Cerebellar nuclear complex (tissue), 1 donor: Measurements from ENCODE around the gene EMILIN2.

Source experiments
- DNase-seq, 2 experiments: peaks; one replicate each; lab custom pipeline; 2025; lab: John Stamatoyannopoulos, UW

Gene EMILIN2

GRCh38 chr18:2916184-2916583, 69.4 kb downstream of the EMILIN2 start:
- no peak for DNase-seq

DNA sequence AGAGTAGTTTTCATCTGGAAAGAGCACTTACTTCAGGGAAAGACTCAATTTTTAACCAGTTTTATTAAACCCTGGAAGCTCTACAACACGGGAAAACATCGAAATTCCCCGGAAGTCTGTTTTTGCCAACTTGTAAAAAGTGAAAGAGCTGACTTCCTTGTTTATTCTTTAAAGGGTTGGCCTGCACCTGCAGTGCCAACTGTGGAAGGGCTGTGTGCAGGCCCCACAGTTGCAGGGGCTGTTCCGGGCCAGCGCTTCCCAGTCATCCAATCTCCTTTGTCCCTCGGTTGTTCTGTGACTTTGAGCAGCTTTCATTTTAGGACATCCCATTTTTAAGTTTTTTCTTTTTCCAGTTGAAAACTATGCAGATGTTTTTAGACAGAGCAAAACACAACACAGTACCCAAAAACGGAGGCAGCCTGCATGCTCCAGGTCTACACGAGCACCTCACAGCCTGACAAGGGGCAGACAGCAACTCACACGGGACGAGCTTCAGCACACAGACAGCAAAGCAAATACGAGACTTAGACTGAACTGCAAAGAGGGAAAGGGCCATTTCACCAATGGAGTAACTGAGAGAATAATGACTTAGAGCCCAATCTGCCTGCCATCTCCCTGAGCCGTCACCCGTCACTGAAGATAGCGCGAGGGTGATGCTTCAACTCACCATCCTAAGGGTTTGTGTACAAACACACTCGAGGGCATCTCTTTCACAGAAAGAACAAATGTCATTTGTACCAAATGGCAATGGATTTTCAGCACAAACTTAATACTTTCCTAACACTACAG, 70.6 kb downstream of the EMILIN2 start:
- DNase-seq: no peak

GRCh38 chr18:2918761-2919550, 72.2 kb downstream of the EMILIN2 start:
- no peak for DNase-seq

DNA sequence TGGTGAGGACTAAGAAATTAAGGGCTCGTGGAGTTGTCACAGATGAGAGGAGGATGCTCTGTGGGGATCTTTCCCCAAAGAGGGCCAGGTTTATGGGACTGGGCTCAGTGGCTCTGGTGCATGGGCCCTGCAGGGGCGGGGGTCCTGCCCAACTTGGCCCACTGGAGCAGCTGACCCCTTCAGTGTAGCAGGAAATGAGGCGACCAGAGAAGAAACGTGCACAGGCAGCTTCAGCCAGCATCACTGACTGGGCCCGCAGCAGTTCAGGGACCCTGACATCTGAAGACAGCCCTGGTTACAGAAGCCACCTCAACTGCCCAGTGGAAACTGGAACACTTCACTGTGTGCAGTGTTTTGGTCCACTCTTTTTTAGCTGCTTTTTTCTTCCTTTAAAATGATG, 72.8 kb downstream of the EMILIN2 start:
- no peak for DNase-seq

- DNase-seq: no peak
These were observed 73.2 kb downstream of the EMILIN2 start for GRCh38 chr18:2920027-2920426.

GRCh38 chr18:2920546-2921343, 73.9 kb downstream of the EMILIN2 start:
- no peak for DNase-seq

- DNase-seq: no peak
These were observed 75.0 kb downstream of the EMILIN2 start for GRCh38 chr18:2921778-2922177.

- DNase-seq: no peak
These were observed 76.7 kb downstream of the EMILIN2 start for GRCh38 chr18:2923464-2923863.

DNA sequence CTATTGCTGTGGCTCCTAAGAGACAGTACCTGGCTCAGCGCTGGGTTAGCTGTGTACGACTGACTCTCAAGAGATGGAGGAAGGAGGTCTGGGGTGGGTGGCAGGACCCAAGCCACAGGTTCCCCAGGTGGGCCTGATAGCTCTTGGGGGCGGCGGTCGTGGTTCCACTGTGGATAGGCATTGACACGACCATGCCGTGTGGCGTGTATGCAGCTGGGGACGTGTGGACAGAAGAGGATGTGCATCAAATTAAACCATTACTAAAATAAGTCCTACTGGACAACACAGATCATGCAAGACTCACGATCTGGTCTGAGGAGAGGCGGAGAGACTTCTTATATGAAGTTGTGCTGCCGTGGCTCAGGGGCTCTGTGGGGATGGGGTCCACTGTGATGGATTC, 78.1 kb downstream of the EMILIN2 start:
- DNase-seq: no peak

DNA sequence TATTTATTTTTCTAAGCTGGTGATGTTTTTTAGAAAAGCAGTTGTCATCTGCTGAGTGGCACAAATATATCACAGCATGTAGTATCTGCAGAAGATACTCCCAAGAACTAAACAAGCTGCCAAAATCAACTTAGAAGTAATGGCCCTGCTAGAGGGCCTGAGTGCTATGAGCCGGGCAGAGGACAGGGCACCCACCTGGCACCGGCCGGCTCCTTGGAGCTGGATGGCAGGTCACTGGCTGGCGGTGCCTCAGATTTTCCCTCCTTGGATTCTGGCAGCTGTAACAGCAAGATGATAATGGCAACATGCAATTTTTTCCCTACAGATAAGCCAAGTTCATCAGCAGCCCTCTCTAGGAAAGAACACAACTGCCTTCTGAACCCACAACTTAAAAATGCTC, 79.7 kb downstream of the EMILIN2 start:
- DNase-seq: no peak

DNA sequence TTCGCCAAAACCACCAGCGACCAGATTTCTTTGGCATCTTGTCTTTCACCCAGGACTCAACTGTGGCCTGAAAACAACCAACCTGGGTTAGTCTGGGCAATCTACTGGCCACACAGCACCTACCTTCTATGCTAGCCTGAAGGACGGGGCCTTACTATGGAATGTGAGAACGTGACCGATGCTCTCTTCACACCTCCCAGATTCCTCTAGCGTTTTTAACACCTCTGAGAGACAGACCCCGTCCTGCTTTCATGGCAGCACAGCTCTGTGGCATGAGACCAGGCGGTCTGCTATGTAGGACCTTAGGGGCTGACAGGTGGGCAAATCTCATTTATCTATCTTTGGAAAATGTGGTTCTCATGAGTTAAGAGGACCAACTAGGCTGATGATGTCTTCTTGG, 80.9 kb downstream of the EMILIN2 start:
- no peak for DNase-seq

GRCh38 chr18:2932247-2933181, 85.7 kb downstream of the EMILIN2 start:
- peak in 1 of 2 experiments; percentile 39 for DNase-seq

DNA sequence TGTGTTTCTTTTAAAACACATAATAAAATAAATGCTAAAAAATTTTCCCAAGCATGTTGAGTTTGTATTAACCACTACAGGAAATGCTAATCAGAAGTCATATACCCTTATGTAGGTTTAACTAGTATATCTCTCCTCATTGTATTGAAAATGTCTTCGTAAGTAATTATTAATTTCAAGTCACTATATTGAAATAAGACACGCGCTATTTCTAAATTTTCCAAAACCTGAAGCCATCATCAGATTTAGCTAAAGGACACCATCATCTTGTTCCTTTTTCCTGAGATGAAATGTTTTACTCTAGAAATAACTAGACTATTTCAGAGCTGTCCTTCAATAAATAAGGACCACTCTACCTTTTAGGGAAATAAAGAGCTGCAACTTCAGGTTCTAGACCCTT, 87.2 kb downstream of the EMILIN2 start:
- no peak for DNase-seq

DNA sequence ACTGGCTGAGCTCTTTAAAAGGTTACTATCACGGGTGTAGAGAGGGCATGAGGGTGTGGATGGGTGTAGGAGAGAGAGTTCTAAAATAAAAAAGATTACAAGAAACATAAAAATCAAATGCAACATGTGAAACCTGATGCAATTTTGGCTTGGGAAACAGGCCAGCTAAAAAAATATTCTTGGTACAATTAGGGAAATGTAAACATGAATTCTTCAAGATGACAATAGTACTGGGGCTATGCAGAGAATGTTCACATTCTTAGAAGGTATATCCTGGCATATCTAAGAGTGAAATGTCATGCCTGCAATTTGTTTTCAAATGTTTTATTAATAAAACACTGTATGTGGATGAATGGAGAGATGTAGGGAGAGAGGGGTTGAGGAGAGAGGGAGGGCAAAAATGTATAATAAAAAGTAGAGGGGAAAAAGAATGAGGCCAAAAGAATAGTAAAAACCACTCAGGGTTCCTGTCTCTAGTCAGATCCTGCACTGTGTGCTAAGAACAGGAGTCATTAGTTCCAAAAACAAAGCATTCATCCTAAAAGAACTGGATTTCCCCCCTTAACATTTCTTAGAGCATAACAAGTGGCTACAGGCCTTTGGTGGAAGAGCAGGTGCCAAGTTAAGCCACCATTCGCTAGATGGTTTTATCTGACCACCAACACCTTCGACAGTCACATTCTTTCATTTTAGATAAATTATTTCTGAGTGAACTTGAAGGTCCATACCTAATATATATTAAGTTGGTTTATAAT, 88.8 kb downstream of the EMILIN2 start:
- DNase-seq: no peak

- DNase-seq: no peak
These were observed 92.5 kb downstream of the EMILIN2 start for GRCh38 chr18:2939317-2939716.

DNA sequence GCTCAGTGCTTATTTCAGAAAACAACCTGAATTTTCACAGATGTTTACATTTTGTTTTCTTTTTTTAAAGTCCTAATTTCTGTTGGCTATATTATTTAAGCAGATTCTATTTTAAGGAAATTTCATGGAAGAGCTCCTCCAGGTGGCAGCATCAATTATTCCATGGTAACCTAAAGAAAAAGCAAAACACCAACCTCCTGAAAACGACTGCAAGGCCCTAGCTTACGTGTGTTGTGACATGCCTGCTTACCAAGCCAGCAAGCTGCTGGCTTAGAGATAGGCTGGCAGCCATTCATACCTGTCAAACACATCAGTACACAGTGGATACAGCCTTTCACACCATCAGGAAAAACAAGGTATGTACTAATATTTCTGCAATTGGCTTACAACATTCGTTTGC, 101.2 kb downstream of the EMILIN2 start:
- DNase-seq: no peak

GRCh38 chr18:2952605-2953004, 105.8 kb downstream of the EMILIN2 start:
- no peak for DNase-seq

- DNase-seq: no peak
These were observed 107.3 kb downstream of the EMILIN2 start for GRCh38 chr18:2953935-2954653.

DNA sequence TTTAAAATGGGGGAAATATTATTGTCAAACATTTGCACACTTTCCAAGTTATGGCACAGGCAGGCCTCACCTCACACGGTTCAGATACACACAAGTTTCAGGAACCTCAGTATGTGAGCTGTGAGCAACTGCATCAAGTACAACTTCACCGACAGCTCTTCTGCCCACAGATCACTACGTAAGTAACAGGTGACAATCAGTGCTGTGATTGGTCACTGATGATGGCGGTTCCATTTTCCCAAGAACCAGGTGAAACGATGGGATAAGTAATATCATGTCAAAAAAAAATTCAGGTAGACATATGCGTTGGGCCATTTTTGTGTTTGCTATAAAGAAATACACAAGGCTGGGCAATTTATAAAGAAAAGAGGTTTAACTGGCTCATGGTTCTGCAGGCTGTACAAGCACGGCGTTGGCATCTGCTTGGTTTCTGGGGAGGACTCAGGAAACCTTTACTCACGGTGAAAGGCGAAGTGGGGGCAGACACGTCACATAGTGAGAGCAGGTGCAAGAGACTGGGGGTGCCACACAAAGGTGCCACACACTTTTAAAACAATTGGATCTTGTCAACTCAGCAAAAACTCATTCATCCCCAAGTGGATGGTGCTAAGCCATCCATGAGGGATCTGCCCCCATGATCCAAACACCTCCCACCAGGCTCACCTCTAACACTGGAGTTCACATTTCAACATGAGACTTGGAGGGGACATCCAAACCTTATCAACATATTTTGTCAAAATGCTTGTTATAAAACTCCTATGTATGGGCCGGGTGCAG, 108.3 kb downstream of the EMILIN2 start:
- no peak for DNase-seq
